Measurements from ENCODE around the gene LDLRAD4. TPM values are rescaled to one million over a fixed set of nuclear protein-coding genes. Genes with fewer than 3 reads are reported as not detected.

The LDLRAD4 gene
- total RNA-seq, 1 donor: 0.43 TPM

DNA sequence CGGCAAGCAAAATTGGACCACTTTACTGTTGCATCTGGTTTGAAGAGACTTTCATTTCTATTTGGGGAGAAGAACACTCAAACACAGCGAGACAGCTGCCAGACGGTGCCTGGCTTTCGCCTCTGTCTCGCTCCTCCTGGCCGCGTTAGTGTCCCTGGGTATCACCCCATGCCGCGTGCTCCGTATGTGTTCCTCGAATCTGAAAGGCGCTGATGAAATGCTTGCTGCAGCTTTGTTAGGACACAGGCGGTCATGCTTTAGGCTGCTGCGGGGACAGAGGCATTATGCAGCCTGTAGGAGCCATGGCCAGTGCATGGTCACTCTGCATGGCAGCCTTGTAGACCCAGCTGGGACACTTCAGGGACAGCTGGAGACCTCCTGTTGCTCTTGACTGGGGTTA lies 53.9 kb downstream of the LDLRAD4 start:
- TF ChIP-seq, protein P1, sequence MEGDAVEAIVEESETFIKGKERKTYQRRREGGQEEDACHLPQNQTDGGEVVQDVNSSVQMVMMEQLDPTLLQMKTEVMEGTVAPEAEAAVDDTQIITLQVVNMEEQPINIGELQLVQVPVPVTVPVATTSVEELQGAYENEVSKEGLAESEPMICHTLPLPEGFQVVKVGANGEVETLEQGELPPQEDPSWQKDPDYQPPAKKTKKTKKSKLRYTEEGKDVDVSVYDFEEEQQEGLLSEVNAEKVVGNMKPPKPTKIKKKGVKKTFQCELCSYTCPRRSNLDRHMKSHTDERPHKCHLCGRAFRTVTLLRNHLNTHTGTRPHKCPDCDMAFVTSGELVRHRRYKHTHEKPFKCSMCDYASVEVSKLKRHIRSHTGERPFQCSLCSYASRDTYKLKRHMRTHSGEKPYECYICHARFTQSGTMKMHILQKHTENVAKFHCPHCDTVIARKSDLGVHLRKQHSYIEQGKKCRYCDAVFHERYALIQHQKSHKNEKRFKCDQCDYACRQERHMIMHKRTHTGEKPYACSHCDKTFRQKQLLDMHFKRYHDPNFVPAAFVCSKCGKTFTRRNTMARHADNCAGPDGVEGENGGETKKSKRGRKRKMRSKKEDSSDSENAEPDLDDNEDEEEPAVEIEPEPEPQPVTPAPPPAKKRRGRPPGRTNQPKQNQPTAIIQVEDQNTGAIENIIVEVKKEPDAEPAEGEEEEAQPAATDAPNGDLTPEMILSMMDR (IDR thresholded peaks at IDR 0.05; ENCODE audit: insufficient read depth, low read depth, low read length): no peak
- no peak for DNase-seq (ENCODE audit: low read depth)
- no peak overlapping the region for H3K4me3 ChIP-seq (ENCODE audit: low read depth, low read length)

DNA sequence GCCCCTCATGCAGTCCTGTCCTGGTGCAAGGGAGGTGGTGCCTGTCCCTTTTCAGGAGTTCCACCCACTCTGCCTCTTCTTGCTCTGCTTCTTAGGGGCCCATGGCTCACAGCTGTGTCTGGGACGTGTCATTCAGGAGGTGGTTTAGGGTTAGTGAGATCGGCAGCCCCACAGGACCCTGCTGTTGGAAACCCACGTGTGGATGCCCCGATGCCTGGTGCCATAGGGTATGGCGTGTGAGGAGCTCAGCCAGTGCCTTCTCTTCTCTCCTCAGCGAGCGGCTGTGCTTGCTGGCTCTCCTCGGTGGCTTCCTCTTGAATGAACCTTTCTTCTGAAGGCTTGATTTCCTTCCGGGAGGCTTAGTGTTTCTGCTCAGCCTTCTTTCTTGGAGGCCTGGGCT lies 55.2 kb downstream of the LDLRAD4 start:
- DNase-seq (ENCODE audit: low read depth): no peak
- no peak overlapping the region for H3K4me3 ChIP-seq (ENCODE audit: low read depth, low read length)
- TF ChIP-seq, protein P1 (IDR thresholded peaks at IDR 0.05; ENCODE audit: insufficient read depth, low read depth, low read length): no peak

DNA sequence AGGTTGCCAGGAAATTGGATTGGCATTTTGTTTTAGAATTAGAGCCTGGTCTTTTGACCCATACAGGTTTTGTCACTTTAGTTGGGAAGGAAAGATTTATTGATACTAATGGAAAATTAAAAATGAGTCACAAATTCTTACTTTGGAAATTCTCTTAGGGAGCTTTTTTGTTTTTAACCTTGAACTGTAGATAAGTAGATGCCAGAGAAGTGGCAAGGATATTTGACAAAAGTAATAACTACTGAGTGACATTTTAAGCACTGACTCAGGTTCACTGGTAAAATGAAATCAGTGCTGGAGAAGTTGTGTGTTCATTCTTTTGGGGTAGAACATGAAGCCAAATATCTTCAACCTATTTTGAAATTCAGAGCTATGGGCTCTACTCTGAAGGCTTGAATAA lies 56.5 kb downstream of the LDLRAD4 start:
- TF ChIP-seq, protein P1 (IDR thresholded peaks at IDR 0.05; ENCODE audit: insufficient read depth, low read depth, low read length): no peak
- DNase-seq (ENCODE audit: low read depth): no peak
- H3K4me3 ChIP-seq (ENCODE audit: low read depth, low read length): no peak overlapping the region

DNA sequence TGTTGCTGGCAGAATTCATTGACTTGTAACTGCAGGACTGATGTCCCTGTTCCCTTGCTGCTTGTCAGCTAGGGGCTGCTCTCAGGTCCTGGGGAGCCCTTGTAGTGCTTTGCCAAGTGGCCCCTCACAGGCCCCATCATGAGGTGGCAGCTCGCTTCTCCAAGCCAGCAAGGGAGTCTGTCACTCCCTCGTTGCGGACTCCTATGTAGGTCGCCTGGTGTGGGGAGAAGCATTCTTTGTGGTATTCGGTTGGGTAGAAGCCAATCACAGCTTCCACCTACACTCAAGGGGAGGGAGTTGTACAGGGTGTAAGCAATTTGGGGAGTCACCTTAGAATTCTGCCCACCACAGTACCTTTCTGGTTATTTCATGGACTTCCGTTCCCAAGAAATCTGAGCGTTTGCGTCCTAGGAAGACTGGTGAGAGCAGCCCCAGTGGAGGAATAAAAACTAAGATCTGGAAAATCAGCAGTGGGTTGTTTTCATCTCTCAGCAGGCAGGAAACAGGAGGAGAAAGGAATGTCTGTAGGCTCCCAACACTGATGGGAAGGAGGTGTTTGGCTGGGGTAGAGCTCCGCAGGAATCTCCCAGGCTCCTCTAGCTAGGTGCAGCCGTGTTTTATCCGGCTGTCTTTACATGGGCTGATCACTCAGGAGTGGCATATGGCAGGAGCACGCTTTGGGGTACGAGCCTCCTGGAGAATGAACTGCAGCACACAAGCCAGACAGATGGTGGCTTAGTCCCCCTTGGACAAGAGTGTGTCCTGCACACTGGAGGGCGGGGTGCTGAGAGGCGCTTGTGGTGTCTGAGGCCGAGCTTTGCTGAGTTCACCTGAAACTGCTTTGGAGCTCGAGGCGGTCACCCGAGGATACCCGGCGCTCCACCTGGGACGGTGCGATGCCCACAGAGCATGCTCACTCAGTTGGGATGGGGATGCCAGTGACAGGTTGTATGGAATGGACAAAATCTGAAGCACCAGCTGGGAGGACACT lies 58.3 kb downstream of the LDLRAD4 start:
- H3K4me3 ChIP-seq (ENCODE audit: low read depth, low read length): no peak overlapping the region
- TF ChIP-seq, protein P1 (IDR thresholded peaks at IDR 0.05; ENCODE audit: insufficient read depth, low read depth, low read length): no peak
- no peak for DNase-seq (ENCODE audit: low read depth)

DNA sequence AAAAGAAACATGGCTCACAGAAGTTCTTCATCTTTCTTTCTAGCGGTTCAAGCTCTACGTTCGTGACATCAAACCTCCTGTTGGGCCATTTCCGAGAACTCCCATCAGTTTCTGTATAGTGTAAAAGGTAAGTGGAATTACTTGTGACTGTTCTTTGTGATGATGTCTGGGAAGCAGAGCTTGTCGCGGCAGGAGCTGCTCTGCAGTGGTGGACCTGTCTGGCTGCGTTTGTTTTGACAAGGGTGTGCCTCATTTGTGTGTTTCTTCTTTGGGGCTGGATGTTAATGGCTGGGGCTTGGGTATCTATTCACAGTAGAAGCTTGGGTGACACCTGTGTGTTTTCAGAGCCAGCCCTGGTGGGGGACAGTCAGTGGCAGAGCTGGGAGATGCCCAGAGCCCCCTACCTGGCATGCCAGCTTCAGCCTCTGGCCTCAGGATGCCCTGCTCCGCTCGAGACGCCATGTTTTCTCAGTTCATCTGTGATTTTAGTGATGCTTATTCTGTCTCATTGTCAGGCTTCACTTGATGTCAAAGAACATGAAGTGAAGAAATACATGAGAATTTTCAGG lies 59.6 kb downstream of the LDLRAD4 start:
- TF ChIP-seq, protein P1 (IDR thresholded peaks at IDR 0.05; ENCODE audit: insufficient read depth, low read depth, low read length): no peak
- no peak overlapping the region for H3K4me3 ChIP-seq (ENCODE audit: low read depth, low read length)
- no peak for DNase-seq (ENCODE audit: low read depth)

DNA sequence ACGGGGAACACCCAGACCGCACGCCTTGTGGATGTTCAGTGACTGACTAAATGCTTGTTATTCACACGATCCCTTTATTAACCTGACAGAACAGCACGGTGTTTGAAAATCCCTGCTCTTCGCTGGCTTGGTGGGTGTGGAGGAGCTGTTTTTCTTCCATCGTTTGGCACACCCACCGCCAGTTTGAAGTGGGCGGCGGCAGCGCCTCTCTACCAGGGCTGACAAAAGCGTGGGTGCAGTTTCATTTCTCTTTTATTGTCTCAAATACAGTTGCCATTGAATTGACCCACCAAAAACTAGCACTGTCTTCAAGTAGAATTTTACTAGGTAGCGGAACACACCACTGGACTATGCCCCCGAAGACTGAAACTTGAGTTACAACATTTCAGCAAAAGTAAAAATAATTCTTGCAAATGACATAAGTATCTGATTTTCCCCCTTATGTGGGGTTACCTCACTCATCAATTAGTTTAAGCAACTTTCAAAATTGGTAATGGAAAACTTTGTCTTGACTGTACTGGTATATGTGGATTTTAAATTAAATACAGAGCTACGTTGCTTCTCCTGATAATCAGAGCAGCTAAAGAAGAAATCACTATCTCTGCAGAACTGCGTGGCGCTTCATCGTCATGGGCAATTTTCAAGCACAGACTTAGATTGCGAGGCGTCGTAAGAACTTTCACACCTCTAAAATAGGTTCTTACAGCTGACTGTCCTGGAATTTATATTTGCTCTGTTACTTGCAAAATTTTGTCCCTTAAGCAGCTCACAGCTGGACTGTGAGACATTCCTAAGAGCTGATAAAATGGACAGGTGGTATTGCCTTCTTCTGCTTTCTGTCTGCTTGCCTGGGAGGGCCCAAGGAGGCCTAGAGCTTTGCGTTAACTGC lies 60.9 kb downstream of the LDLRAD4 start:
- no peak overlapping the region for H3K4me3 ChIP-seq (ENCODE audit: low read depth, low read length)
- TF ChIP-seq, protein P1 (IDR thresholded peaks at IDR 0.05; ENCODE audit: insufficient read depth, low read depth, low read length): no peak
- DNase-seq (ENCODE audit: low read depth): no peak

Data from fibroblast of villous mesenchyme (primary cell).